Ureter (tissue), 1 donor: ENCODE data around the gene COBL. TPM values are rescaled to one million over a fixed set of nuclear protein-coding genes. Genes with fewer than 3 reads are reported as not detected.

Experiments used
- DNase-seq: peaks from one replicate; pipeline ENCODE4 v3.0.0-alpha.2; 2020; ENCODE audit warnings: low spot score
- total RNA-seq: library from RNA; stranded (reverse); gene quantifications from one replicate; pipeline ENCODE4 v1.2.4, GENCODE V29; 2023
- donor health status: DM: yes; HTN: yes; CAD: no.

The COBL gene
- total RNA-seq, 1 donor from 2014 or later = 1.3 TPM

GRCh38 chr7:51077987-51078370 lies 238.6 kb downstream of the COBL start:
- DNase-seq = no peak

GRCh38 chr7:51077316-51077986 lies 239.2 kb downstream of the COBL start:
- no peak for DNase-seq

GRCh38 chr7:51075681-51076580 lies 240.7 kb downstream of the COBL start:
- DNase-seq = no peak

GRCh38 chr7:51073171-51073570 lies 243.4 kb downstream of the COBL start:
- DNase-seq = no peak

- DNase-seq = no peak
Observed at GRCh38 chr7:51072281-51072680, 244.3 kb downstream of the COBL start.

- DNase-seq = no peak
Observed at GRCh38 chr7:51071427-51071826, 245.2 kb downstream of the COBL start.

GRCh38 chr7:51070151-51070550 lies 246.5 kb downstream of the COBL start:
- no peak for DNase-seq

- no peak for DNase-seq
Observed at GRCh38 chr7:51069411-51070083, 247.1 kb downstream of the COBL start.

- no peak for DNase-seq
Observed at GRCh38 chr7:51068401-51068800, 248.2 kb downstream of the COBL start.

GRCh38 chr7:51067757-51068156 lies 248.9 kb downstream of the COBL start:
- DNase-seq = peak; percentile 66

GRCh38 chr7:51067258-51067657 lies 249.4 kb downstream of the COBL start:
- no peak for DNase-seq

- DNase-seq = no peak
Observed at GRCh38 chr7:51066405-51066882, 250.2 kb downstream of the COBL start.

GRCh38 chr7:51065766-51066165 lies 250.8 kb downstream of the COBL start:
- no peak for DNase-seq

- no peak for DNase-seq
Observed at GRCh38 chr7:51064688-51065087, 251.9 kb downstream of the COBL start.

GRCh38 chr7:51062222-51062987 lies 254.2 kb downstream of the COBL start:
- DNase-seq = no peak

GRCh38 chr7:51060536-51060935 lies 256.1 kb downstream of the COBL start:
- DNase-seq = no peak

GRCh38 chr7:51059504-51060142 lies 257.0 kb downstream of the COBL start:
- no peak for DNase-seq

GRCh38 chr7:51058764-51059163 lies 257.8 kb downstream of the COBL start:
- DNase-seq = no peak

- no peak for DNase-seq
Observed at GRCh38 chr7:51055039-51055840, 261.4 kb downstream of the COBL start.

GRCh38 chr7:51054231-51054630 lies 262.4 kb downstream of the COBL start:
- DNase-seq = no peak
